Lower leg skin (tissue), 3 donors: ENCODE results near the gene DMRT1.

ENCODE experiments used
- CTCF ChIP-seq, 3 donors: fragments of 450-650 bp; IDR thresholded peaks; one replicate each; pipeline ENCODE4 v1.5.1; 2016; ENCODE audit warnings: antibody characterized with exemption in 3 of 3, mild to moderate bottlenecking in 3 of 3, moderate library complexity in 2 of 3
- POLR2A ChIP-seq, 2 donors: fragments of 450-650 bp; IDR thresholded peaks; one replicate each; pipeline ENCODE4 v1.6.1; 2016 to 2017; ENCODE audit warnings: antibody characterized with exemption in 2 of 2, mild to moderate bottlenecking in 1 of 2, moderate library complexity in 1 of 2

- TF ChIP-seq POLR2A (IDR thresholded peaks at IDR 0.05) (no peak), CTCF (IDR thresholded peaks at IDR 0.05) (no peak)
These were observed 58.1 kb downstream of the DMRT1 start for GRCh38 chr9:899440-900184.
